GM12801 (cell line): ENCODE results near the gene AKT1.

ENCODE experiments used
- TF ChIP-seq, protein P1 (sequence below): IDR thresholded peaks from one replicate; pipeline ENCODE4 v1.5.1; 2011; ENCODE audit warnings: control low read depth; ENCODE audit not compliant: insufficient read length; ENCODE audit errors: extremely low read depth

Gene AKT1

DNA sequence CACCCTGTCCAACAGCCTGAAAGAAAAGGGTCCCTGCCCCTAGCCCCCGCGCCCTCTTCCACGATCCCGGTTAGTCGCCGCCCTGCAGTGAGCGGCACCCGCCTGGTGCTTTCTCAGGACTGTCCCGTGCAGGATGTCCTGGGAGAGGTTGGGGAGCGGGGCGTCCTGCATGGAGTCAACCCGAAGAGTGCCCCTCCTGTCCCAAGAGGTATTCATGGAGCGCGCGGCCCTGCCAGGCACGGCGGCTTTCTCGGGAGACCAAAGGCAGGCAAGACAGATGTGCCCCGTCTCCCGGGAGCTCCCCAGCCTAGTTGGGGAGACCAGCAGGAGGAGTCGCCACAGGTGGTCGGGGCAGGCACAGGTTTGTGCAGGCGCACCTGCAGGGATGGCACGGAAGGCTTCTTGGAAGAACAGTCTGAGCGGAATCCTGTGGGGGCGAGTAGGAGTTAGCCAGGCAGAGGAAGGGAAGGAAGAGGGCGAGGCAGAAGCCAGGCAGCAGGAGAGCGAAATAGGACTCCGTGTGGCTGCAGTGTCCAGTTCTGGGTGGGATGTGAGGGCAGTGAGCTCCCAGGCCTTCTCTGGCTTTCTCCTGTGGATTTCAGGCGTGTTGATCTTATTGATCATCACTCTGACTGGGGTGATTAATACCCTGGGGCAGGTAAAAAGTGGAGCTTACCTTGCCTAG lies 41.9 kb downstream of the AKT1 start:
- TF ChIP-seq, protein P1, sequence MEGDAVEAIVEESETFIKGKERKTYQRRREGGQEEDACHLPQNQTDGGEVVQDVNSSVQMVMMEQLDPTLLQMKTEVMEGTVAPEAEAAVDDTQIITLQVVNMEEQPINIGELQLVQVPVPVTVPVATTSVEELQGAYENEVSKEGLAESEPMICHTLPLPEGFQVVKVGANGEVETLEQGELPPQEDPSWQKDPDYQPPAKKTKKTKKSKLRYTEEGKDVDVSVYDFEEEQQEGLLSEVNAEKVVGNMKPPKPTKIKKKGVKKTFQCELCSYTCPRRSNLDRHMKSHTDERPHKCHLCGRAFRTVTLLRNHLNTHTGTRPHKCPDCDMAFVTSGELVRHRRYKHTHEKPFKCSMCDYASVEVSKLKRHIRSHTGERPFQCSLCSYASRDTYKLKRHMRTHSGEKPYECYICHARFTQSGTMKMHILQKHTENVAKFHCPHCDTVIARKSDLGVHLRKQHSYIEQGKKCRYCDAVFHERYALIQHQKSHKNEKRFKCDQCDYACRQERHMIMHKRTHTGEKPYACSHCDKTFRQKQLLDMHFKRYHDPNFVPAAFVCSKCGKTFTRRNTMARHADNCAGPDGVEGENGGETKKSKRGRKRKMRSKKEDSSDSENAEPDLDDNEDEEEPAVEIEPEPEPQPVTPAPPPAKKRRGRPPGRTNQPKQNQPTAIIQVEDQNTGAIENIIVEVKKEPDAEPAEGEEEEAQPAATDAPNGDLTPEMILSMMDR, result no peak

DNA sequence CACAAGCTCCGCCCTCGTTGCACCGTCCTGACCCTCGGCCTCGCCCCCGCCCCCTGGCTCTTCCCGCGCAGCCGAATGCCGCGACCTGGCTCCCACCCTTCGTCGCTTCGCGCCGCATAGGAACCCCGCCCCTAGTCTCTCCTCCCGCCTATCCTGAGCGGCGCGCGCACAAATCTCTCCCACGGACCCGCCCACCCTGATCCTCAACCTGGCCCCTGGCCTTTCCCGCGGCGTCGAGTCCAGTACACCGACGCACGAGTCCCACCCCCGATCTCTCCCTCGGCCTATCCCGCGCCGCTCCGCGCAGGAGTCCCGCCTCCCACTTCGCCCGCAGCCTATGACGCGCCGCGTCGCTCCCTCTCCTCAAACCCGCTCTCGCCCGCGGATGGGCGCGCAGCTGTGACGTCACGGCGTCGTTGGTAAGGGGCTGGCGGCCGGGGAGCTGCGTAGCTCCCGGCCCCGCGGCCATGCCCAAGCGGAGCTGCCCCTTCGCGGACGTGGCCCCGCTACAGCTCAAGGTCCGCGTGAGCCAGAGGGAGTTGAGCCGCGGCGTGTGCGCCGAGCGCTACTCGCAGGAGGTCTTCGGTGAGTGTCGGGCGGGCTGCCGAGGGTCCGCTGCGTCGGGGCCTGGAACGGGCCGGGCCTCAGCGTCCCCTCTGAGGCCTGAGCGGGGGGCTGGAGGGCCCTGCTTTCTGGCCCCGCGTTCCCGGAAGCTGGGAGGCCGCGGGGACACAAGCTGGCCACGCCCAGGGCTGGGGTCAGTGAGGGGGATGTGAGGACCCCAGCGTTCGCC lies 42.6 kb downstream of the AKT1 start, which contains the start of gene SIVA1:
Gene SIVA1, plus strand, starts transcription at position 413 of the 793 bp plus-strand sequence. Its CDS starts 55 bp downstream, at position 468.
- TF ChIP-seq, protein P1, result no peak

DNA sequence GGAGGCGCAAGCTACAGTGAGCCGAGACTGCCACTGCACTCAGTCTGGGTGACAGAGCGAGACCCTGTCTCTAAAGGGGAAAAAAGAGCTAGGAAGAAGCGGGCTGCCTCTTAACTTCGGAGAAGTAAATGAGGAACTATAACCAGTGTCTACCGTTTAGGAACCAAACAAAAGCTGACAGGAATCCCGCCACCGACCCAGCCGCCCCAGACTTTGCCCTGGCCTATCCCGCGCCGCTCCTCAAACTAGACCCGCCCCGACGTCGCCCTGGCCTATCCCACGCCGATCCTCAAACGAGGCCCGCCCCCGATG lies 43.2 kb downstream of the AKT1 start:
- TF ChIP-seq, protein P1, result no peak

DNA sequence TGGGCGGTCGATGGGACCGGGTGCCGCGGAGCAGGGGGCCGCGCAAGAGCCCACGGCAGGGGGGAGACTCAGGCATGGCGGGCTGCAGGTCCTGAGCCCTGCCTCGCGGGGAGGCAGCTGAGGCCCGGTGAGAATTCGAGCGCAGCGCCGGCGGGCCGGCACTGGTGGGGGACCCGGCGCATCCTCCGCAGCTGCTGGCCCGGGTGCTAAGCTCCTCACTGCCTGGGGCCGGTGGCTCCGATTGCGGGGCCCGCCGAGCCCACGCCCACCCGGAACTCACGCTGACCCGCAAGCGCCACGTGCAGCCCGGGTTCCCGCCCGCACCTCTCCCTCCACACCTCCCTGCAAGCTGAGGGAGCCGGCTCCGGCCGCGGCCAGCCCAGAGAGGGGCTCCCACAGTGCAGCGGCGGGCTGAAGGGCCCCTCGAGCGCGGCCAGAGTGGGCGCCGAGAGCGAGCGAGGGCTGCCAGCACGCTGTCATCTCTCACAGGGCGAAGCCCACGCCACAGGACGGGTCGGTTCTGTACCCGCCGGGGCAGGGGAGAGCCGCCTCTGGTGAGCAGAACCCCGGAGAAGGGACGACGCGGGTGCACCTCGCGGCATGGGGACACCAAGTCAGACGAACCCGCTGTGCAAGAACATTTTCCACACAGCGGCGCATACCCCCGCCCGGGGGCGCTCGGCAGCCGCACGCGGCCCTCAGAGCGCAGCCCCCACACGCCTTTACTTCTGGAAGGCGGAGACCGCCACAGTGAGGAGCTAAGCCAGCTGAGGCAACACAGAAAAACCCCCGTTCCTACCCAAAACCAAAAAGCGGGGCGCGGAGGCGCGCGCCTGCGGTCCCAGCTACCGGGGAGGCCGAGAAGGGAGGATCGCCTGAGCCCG lies 43.8 kb downstream of the AKT1 start:
- TF ChIP-seq, protein P1, result no peak

DNA sequence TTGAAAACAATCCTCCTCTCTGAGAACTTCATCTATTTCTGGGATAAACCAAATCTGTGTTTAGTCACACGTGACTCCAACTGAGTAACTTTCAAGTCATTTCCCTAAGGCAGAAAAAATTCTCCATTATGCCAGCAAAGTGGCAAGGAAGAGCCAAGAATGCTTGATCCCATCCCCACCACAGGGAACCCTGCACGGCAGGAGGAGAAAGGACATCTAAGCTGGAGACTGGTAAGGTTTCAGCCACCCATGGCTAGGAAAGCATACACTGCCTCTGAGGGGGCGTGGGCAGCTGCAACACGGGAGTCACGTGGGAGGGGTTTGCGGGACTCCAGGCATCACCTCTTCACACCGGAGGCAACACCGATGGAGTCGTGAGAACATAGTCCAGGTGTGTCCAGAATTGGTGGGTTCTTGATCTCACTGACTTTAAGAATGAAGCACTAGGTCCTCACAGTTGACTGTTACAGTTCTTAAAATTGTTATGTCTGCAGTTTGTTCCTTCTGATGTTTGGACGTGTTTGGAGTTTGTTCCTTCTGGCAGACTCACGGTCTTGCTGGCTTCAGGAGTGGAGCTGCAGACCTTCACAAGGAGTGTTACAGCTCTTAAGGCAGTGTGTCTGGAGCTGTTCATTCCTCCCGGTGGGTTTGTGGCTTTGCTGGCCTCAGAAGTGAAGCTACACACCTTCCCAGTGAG lies 45.3 kb downstream of the AKT1 start:
- TF ChIP-seq, protein P1, result no peak

DNA sequence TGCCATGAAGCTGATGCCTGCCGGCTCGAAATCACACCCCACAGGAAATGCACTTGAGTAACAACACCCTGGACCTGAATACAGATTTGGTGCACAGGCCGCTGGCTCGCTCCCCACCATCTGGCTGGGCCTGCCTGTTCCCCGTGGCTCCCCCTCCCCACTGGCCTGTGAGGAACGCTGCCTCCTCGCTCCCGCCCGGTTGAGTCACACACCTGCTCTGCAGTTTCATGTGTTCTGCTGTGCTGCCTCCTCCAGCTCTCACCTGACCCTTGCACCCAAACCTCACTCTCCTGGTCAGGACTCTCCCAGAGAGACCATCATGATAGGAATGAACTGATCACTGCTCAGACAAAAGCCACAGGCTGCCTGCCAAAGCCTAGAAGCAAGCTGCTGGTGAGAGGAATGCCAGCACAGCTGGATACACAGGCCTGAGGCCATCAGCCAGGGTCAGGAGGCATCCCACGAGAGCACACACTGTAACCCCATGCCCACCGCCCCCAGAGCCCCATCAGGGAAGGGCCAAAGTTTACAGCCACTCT lies 46.4 kb downstream of the AKT1 start:
- TF ChIP-seq, protein P1, result no peak
